GM11168 (cell line): Measurements from ENCODE around the gene TMPRSS3.

ENCODE experiments used
- in situ Hi-C: fragments of 300-500 bp; cut with MboI; formaldehyde crosslinking; loops from one replicate; pipeline ENCODE4 v1.12.0; 2022; ENCODE audit warnings: low sequenced_read_pairs; ENCODE audit not compliant: unreplicated experiment

The TMPRSS3 gene

DNA sequence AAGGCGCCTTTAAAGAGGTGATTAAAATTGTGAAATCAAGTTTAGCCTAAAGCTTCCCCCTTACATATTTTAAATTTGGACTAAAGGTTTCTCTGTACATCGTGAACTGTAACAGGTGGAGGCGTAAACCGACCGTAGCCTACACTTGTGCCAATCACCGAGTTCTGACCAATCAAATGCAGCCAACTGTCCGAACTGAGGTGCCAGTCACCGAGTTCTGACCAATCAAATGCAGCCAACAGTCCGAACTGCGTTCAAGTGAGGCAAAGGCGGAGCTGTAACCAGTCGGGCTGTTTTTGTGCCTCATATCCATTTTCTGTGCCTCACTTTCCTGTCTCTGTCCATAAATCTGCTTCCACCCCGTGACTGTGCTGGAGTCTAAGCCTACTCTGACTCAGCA lies 36.9 kb downstream of the TMPRSS3 start:
- in situ Hi-C loops, result no loop called here

DNA sequence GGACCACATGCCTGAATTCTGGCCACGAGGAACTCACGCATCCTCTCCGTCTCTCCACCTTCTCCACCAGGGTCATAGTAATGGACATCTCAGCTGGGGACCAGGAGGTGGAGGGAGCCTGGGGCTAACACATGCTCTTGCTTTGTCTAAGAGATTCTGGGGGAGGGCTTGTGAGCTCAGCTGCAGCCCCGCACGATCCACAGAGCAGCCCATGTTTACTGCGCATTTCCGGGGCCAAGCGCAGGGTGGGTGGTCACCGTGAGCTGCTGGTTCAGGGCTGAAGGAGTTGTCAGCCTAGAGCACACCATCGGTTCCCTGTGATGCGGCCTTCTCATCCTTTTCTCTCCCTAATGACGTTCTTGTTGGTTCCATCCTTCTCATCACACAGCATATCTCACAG lies 37.6 kb downstream of the TMPRSS3 start:
- in situ Hi-C loops, result no loop called here

DNA sequence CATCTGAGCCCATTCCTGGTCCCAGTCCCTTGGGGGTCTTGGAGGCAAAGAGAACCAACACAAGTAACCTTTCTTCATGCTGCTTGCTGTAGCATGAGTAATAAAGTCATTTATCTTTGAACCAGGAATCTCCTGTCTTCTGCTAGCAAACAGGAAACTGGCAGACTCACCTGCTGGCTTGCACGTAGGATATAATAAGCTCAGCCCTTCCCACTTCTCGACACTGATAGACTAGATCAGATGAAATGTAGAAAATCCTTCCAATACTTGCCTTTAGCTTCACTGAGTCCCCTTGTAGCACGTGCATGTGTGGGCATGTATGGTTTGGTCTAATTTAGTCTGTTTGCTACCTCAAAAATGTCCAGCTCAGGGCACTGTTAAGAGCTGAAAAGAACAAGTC lies 38.5 kb downstream of the TMPRSS3 start:
- in situ Hi-C loops, result no loop called here

DNA sequence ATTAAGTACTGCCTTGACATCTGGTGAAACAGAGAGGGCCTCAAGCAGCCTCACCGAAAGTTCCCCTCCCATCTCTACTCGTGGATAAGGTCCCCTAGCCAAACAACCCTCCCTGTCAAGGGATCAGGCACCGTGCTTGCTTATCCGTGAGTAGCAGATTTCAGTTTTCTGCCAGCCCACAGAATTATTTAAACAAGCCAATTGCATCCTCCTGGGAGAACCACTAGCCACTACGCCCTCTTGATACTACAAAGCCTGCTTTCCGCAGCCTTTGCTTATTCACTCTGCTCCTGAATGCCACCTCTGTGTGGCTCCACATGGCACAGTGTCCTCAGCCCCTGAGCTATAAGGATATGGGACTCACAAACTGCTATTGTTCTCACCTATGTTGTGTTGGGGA lies 39.2 kb downstream of the TMPRSS3 start:
- in situ Hi-C loops, result no loop called here

DNA sequence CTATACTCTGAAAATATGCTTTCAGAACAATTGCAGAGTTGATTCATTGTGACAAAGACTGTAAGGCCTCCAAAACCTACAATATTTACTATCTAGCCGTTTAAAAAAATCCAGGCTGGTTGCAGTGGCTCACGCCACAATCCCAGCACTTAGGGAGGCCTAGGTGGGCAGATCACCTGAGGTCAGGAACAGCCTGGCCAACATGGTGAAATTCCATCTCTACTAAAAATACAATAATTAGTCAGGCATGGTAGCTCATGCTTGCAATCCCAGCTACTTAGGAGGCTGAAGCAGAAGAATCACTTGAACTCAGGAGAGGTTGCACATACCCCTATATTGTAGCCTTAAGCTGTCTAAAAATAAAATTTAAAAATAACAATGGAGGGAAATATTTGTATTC lies 39.8 kb downstream of the TMPRSS3 start:
- in situ Hi-C loops, result no loop called here

DNA sequence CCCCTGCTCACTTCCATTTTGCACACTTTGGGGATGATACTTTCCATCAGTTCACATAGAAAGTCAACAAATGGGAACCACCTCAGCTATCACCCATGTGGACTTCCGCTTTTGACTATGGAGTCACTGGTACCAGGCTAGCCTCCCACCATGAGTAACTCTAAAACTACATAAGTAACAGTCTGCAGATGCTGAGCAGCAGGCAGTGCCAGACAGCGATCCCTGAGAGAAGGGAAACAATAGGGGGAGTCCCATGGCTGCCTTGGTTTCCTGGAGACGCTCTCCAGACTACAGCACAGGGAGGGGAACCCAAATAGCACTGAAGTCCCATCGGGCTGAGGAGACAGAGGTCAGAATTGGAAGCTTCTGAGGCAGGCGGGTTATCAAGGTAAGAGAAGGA lies 42.2 kb downstream of the TMPRSS3 start:
- in situ Hi-C loops, result no loop called here

DNA sequence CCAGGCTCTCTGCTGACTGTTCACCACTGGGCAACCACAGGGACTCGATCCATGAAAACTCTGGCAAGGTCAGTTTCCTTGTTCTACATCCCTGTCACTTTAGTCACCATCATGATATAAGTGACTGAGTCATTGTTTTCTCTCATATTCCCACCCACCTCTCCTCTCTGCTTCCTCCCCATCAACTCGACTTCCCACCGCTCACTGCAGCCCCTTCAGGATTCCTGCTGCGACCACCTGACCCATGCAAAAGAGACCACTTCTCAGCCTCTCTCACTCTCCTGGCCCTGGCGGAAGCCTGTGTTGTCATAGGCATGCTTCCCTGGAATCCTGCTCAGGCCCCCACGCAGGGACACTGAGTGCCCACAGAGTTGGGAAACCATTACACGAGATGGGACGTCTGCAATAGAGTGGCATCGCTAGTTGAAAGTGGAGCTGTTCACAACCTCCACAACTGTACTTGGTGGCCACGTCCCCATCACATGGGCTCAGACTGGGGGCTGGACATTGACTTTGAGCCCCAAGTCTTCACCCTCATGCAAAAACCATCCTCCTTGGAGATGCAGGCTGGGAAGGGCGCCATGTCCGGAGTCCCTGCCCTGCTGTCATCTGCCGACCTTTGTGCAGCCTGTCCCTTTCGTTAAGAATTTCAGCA lies 43.3 kb downstream of the TMPRSS3 start:
- in situ Hi-C loops, result no loop called here

DNA sequence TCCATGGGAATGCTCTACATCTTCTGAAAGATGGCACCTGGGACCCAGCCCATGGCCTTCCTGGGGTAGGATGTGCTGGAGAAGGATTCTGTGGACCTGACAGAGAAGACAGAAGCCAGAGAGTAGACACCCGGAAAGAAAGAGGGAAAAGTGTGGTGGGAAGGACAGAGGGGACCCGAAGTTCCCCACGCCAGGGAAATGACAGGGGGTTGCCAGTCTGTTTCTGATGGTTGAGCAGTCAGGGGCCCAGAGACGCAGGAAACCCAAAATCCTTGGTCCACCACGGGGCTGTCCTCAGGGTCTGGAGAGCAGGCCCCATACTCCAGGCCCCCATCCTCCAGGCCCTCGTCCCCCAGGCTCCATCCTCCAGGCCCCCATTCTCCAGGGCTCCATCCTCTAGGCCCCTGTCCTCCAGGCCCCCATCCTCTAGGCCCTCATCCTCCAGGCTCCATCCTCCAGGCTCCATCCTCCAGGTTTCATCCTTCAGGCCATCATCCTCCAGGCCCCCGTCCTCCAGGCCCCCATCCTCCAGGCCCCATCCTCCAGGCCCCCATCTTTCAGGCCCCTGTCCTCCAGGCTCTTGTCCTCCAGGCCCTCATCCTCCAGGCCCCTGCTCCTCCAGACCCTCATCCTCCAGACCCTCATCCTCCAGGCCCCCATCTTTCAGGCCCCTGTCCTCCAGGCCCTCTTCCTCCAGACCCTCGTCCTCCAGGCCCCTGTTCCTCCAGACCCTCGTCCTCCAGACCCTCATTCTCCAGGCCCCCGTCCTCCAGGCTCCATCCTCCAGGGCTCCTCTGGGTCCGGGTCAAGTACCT lies 44.0 kb downstream of the TMPRSS3 start:
- in situ Hi-C loops, result no loop called here

DNA sequence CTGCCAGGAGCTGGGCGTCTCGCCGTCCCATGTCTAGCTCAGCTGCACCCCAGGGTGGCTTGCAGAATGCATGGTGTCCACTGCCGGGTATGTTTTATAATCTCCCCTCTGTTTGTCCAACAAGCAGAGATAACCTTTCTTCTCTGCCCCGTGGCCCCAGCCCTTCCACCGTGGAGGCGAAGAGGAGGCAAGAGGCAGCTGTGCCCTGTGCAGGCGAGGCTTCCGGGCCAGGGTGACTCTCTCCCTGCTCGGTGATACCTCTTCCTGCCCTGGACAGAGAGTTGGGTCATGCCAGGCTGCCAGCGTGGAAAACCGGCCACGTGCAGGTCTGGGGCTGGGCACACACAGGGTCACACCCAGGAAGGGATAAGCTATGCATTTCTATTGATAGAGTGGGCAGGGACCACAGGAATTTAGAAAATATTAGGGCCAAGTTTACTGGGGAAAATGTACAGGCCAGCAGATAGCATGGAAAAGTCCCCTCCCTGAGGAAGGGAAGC lies 44.9 kb downstream of the TMPRSS3 start, which contains the start of gene TFF2:
Gene TFF2, minus strand, starts transcription at position 68 of the 500 bp plus-strand sequence. Its CDS starts 37 bp downstream, at position 31.
- in situ Hi-C loops, result no loop called here

DNA sequence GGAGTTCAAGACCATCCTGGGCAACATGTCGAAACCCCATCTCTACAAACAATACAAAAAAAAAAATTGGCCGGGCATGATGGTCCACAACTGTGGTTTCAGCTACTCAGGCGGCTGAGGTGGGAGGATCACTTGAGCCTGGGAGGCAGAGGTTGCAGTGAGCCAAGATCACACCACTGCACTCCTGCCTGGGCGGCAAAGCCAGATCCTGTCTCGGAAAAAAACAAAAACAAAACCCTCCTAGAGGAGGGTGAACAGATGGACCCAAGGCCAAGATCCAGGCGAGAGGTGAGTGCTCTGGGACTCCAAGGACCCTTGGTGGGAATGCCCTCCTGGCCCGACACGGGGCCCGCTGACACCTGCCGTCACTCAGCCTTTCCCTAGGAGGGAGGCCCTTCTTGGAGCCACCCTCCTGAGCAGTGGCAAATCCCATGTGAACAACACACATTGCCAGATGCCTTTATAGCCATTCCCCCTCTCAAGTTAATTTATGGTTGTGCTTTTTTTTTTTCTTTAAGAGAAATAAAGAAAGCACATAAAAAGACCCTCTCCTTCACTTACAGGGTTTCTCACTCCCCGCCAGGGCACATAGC lies 45.4 kb downstream of the TMPRSS3 start:
- in situ Hi-C loops, result no loop called here

DNA sequence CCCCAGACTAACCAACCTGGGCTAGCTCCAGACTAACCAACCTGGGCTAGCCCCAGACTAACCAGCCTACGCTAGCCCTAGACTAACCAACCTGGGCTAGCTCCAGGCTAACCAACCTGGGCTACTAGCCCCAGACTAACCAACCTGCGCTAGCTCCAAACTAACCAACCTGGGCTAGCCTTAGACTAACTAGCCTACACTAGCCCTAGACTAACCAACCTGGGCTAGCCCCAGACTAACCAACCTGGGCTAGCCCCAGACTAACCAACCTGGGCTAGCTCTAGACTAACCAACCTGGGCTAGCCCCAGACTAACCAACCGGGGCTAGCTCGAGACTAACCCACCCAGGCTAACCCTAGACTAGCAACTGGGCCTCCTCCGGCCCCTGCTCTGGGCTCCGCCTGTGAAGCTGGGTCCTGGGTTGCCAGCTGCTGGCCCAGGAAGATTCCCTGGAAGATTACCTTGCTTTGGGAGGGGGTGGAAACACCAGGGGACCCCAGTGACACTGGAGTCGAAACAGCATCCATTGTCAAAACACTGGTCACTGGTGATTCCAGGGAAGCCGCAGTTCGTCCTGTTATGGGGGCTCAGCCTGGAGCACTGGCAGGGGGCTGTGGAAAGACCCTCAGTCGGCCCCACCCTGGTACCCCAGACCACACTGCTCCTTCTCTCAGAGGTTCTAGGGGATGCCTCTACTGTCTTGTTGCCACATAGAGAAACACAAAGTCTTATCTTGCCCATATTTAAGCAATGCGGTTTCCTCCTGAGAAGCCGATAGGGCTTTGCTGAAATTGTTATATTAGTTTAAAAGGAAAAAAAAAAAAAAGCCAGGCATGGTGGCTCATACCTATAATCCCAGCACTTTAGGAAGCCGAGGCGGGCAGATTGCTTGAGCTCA lies 46.2 kb downstream of the TMPRSS3 start:
- in situ Hi-C loops, result no loop called here

DNA sequence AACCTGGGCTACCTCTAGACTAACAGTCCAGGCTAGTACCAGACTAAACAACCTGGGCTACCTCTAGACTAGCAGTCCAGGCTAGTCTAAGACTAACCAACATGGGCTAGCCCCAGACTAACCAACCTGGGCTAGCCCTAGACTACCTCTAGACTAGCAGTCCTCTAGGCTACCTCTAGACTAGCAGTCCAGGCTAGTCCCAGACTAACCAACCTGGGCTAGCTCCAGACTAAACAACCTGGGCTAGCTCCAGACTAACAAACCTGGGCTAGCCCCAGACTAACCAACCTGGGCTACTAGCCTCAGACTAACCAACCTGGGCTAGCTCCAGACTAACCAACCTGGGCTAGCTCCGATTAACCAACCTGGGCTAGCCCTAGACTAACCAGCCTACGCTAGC lies 47.1 kb downstream of the TMPRSS3 start:
- in situ Hi-C loops, result no loop called here

DNA sequence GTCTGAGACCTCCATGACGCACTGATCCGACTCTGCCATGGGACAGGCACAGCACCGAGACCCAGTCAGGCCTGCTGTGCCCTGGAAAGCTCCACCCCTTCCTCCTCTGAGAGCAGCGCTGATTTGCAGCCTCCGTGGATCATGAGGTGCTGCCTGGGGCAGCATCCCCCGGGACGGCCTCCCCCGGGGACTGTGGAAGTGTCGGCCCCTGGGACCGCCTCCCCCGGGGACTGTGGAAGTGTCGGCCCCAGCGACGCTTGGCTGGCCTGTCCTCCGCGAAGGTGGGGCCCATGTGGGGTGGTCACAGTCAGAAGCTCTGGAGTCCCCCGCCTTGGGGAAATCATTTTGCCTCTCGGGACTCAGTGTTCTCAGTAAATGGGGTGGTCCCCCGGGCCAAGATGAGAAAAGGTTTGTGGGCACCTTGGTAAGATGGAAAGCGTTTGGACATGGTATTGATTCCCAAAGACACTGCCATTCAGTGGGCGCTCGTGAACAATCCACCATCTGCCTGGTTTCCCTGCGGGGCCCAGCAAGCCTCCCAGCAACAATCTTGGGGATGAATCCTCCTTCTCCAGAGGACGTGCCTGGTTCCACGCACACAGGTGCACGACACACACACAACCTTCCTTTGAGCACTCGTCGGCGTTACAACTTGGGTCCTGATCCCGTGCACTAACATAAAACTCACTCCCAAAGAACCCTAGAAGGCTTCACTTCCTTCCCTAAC lies 48.1 kb downstream of the TMPRSS3 start:
- in situ Hi-C loops, result no loop called here

DNA sequence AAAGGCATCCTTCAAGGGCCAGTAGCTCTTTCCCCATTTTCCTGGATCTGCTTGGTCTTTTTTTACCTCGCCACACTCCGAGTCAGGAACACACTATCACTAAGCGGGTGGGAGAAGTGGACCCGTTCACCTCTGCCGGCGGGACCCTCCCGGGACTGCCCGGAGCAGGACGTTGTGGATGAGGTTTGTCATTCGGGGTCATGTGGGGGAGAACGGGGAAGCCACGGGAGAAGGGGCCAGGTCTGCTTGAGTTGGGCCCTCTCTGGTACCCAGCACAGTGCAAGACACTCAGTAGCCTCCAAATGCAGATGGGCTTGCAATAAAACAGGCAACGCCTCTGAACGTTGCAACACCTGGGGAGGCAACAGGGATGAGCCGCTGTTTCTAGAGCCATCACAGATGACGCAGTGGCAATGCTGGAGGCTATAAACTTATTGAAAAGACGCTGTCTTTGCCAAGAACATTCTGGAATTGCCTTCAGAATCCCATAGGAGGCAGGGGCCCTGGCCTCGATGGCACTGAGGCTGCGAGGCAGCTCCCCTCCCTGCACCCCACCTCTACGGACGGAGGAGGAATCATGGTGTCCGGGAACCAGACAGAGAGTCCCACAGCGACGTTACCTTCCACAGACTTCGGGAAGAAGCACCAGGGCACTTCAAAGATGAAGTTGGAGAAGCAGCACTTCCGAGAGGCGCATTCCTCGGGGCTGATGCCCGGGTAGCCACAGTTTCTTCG lies 48.8 kb downstream of the TMPRSS3 start:
- in situ Hi-C loops, result no loop called here

DNA sequence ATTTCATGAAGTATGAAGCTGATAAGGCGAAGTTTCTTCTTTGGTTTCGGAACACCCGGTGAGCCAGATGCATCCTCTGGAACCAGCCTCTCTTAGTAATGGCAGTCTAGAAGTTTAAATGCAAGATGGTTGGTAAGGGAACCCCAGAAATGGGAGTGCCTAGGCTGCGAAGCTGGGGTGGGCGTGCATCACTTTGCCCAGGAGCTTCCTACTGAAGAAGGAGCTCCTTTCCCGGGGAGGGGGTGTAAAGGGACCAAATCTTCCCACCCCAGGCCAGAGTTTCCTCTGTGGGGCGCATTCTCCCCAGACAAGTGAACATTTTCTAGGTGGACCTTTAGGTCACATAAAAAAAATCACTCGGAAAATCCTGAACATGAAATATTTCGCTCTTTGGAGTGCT lies 49.4 kb downstream of the TMPRSS3 start:
- in situ Hi-C loops, result no loop called here

DNA sequence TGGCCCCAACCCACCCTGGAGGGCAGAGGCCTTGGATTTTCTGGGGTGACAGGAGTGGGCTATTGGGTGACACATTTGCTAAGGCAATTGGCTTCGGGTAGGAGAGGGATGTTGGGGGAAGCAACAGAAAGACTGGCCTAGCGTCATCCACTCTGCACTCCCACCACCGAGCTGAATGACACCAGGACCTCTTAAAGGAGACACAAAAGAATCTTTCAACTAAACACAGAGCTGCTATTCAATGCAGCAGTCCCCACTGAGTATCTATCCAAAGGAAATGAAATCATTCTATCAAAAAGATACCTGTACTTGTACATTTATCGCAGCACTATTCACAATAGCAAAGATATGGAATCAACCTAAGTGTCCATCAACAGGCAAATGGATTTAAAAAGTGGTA lies 51.2 kb downstream of the TMPRSS3 start:
- in situ Hi-C loops, result no loop called here

DNA sequence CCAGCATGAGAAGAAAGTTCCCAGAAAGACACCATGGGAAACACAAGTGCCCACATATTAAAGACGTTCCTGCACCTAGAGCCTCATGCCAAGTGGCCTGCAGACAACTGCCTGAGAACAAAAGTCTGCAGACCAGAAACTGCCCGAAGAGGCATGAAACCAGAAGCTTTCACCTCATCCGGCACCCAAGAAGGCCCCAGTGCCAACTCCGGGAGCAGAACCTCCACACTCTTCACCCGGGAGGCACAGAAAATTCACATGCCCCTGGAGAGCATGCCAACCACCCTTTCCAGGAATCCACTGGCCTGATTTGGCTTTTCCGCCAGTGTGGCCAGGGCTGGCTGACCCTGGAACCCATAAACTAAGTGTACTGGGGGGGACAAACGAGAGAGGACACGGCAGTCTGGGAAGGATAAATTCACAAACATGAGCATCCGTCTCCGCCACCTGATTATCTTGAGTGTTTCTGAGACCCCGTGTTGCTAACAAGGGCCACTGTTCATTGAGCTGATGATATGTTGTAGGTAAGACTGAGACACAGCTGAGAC lies 51.8 kb downstream of the TMPRSS3 start:
- in situ Hi-C loops, result no loop called here

DNA sequence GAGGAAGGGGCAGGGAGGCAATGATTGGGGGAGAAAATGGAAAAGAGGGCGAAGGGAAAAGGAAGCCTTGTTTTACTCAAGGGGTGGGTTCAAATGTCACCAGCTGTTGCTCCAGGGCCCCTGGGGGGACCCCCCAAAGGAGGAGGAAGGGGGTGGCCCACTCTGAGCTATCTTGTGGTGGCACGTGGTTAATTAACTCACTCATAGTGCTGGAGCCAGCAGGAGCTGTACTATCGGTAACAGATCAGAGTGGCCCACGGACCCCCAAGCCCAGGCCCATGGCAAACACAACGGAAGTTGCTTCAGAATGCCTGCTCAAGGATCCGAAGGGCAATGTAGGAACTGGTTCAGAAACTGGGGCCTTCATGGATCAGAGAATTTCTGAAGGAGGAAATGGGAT lies 52.3 kb downstream of the TMPRSS3 start:
- in situ Hi-C loops, result no loop called here

DNA sequence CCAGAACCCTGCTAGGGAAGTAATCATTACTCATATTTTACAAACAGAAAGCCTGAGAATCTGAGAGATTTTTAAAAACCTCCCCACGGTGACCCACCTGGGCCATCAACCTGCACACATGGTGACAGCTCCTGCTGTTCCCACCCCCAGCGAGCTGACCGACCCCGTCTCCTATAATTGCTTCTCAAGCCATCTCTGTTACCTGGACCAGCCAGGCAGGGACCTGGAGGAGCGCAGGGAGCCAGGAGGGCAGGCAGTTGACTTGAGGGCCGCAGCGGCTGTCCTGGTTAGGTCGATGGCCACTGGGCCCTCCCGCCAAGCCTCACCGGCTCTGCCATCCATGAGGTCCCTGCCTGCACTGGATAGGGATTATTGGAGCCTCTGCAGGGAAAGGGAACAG lies 52.8 kb downstream of the TMPRSS3 start:
- in situ Hi-C loops, result no loop called here
